GM18861 (cell line): Measurements from ENCODE around the gene ZNF628.

Experiments used
- ATAC-seq: cut with Tn5 transposase; IDR thresholded peaks from one replicate; pipeline ENCODE4 v1.9.1; 2021; ENCODE audit not compliant: unreplicated experiment

The ZNF628 gene

DNA sequence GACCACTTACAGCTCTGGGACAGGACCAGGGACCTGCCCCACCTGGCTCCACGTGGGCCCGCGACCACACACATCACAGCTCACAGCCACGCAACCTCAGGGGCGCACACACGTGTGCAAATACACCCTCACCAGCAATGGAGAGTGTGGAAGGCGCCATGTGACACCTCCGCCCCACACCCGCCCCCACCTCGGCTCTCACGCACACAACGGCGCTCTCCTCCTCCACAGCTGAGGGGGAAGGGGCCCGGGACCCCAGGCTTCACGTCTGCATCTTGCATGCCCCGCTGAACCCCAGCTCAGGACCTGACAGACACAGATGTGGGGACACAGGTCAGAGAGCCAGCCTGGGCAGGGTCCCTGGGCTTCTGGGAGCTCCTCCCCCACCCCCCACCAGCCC lies 26.9 kb upstream of the ZNF628 start:
- ATAC-seq = no peak

- no peak for ATAC-seq
These were observed 25.1 kb upstream of the ZNF628 start for GRCh38 chr19:55451163-55451964.

- ATAC-seq = no peak
These were observed 24.3 kb upstream of the ZNF628 start for GRCh38 chr19:55451965-55452748.

DNA sequence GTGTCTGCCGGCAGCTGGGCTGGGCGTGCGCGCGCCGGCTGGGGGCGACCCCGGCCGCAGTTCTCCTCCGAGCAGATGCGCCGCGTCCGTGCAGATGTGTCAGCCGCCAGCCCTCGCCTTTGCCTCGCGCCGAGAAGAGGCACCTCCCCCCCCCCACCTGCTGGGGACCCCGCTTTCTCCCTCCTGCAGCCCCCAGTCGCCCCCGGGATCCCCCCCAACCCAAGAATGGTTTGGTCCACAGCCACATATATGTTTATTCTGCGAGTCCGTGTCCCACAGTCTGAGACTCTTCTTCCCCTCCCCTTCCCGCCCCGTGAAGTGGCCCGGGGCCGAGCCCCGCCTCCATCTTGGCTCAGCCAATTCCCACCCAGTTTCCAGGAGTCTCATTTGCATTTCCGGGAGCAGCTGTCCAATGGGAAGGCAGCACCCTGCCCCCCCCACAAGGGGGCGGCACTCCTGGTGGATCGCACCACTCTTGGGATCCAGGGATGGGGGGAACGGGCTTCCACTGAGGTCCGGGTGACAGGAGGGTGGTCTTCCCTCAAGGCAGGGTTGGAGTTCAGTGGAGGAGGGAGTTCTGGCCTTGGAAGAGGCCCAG lies 23.6 kb upstream of the ZNF628 start:
- ATAC-seq = no peak

GRCh38 chr19:55453511-55454260 lies 22.7 kb upstream of the ZNF628 start:
- ATAC-seq = no peak

DNA sequence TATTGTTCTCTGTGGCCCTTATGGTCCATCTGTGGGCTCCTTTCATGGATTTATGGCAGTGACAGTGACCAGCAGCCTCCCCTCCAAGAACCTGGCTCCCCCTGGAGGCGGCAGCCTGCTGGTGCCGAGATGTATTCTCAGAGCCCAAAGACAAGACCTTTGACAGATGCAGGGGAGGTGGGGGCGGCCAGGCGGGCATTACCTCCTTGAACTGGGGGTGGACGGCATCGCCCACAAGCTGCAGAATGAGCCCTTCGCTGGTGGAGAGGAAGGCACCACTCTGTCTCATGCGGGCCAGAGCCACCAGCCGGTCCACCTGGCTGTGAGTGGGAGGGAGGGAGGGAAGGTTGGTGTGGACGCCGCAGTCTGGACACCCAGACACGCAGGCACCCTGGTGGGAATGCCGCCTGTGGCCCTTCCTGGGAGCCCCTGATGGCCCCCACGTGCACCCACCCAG lies 21.6 kb upstream of the ZNF628 start:
- no peak for ATAC-seq

DNA sequence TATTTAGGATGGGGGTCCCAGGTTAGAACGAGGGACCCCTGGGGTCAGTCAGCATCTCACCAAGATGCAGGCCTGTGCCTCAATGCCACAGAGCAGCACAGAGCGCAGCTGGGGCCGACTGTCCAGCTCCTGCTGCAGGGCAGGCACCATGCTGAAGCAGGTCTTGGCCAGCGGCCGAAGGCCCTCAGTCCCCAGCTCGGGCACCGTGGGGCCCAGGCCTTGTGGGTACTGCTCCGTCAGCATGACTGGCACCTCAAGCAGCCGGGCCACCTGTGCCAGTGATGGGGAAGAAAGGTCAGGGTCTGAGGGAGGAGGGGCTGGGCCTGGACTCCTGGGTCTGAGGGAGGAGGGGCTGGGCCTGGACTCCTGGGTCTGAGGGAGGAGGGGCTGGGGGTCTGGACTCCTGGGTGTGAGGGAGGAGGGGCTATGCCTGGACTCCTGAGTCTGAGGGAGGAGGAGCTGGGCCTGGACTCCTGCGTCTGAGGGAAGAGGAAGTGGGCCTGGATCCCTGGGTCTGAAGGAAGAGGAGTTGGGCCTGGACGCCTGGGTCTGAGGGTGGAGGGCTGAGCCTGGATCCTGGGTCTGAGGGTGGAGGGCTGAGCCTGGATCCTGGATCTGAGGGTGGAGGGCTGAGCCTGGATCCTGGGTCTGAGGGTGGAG lies 20.7 kb upstream of the ZNF628 start:
- ATAC-seq = no peak

- ATAC-seq = no peak
These were observed 20.1 kb upstream of the ZNF628 start for GRCh38 chr19:55456347-55456746.

DNA sequence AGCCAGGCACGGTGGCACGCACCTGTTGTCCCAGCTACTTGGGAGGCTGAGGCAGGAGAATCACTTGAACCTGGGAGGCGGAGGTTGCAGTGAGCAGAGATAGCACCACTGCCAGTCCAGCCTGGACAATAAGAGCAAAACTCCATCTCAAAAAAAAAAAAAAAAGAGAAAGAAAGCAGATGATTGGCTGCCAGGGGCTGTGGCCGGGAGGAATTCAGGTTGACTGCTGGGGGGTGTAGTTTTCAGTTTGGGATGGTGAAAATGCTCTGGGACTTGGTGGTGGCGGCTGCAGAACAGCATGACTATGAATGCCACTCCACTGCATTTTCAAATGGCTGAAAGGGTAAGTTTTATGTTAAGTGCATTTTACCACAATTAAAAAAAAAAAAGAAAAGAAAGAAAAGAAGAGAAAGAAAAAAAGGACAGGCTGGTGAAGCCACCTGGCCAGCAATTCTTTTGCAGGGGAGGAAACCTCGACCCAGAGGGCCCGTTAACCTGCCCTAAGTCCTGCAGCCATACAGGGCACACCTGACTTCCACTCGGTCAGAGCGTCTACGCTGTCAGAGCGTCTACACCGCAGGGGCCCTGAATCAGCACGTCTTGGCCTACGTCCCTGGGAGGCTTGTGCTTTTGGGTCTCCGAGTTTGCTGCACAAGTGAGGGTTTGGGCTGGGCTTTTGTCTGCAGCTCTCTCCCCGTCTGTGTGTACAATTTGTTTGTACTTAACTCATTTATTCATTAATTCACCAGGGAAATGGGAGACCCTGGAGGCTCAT lies 18.5 kb upstream of the ZNF628 start:
- no peak for ATAC-seq

- ATAC-seq = no peak
These were observed 16.9 kb upstream of the ZNF628 start for GRCh38 chr19:55459551-55459949.

DNA sequence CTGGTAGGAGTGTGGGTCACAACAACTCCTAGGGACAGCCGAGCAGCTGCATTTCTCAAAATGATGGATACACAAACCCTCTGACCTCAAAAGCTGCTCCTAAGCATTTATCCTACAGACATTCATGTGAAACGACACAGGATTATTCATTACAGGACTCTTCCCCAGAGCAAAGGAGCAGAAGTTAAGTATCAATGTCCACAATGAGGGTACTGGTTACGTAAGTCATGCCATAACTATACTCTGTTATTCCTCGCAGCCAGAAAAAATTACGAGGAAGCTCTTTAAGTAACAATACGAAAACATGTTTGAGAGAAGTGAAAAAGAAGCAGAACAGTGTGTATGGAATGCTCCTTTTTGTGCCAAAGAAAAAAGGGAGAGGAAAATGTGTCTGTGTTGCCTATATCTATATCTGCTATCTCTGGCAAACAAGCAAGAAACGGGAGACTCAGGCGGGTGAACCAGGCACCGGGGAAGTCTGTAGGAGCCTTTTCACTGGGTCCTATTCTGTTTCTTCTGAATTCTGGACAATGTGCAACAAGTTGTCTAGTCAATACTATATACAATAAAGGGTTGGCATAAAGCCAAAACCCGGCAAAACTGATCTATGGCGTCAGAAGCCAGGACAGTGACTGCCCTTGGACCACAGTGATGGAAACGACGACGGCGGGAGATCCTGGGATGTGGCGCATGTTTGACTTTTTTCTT lies 16.3 kb upstream of the ZNF628 start:
- no peak for ATAC-seq

DNA sequence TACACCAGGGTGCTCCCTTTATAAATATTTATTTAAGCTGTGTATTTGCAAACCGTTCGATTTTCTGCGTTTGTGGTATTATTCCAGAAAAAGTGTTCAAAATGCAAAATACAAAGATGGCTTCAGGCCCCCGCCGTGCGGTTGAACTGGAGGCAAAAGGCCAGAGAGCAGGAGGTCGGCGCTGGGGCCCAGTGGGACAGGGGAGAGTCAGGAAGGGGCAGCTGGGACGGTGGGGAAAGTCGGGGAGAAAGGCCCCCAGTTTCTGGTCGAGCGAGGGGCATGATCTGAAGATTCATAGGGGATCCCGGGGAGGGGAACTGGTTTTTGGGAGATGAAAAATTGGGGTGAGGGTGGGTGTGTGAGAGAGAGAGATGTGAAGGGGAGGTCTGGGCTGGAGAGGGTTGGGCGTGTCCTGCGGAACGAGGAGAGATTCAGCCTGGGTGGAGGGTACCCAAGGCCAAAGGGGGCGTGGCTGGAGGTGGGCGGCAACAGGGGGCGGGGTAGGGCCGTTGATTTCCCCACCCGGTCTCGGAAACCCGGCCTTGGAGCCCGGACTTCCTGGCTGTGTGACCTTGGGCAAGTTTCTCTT lies 15.7 kb upstream of the ZNF628 start:
- ATAC-seq = no peak

DNA sequence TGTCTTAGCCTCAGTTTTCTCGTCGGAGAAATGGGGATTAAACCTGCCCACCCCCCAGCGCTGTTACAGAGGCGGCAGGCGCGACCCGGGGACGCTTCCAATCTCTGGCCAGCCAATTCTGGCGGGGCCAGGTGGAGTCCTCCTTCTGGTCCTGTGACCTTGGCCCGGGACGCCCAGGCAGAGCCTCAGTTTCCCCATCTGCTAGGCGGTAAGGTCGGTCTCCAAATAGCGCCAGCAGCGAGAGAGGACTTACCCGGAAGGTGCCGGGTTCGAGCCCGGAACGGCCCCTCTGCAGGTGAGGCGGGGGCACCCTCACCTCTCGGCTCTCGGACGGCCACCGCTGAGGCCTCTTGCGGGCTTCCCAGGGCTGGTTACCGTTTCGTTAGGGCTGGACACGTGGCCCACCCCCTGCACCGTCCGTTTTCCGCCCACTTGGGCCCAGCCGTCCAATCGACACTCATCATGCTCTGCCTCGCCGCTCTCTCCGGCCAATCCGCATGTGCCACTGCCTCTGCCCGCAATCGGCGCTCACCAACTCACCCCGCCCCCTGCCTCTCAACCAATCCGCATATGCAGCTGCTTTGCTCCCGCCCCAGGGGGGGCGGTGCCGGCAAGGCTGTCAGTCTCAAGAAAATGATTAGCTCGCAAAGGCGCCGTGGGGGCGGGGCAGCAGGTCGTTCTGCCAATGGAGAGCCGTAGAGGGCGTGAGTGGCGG lies 15.0 kb upstream of the ZNF628 start, which contains the start of gene ISOC2:
Gene ISOC2, minus strand, starts transcription at position 384 of the 715 bp plus-strand sequence. CDS start 5,156 bp downstream, outside the sequence.
- ATAC-seq = peak; percentile 77

- ATAC-seq = no peak
These were observed 14.3 kb upstream of the ZNF628 start for GRCh38 chr19:55461974-55462626.

DNA sequence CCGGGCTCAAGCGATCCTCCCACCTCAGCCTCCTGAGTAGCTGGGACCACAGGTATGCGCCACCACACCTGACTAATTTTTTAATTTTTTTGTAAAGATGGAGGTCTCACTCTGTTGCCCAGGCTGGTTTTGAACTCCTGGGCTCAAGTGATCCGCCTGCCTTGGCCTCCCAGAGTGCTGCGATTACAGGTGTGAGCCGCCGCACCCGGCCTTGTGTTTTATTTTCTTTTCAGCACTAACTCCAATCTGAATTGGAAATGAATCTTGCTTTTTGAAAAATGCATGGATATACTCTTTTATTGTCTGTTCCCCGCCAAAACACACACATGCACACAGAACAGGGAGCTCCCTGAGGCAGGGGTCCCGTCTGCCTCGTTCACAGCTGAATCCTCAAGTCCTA lies 13.7 kb upstream of the ZNF628 start:
- no peak for ATAC-seq

GRCh38 chr19:55463583-55464031 lies 12.8 kb upstream of the ZNF628 start:
- no peak for ATAC-seq

DNA sequence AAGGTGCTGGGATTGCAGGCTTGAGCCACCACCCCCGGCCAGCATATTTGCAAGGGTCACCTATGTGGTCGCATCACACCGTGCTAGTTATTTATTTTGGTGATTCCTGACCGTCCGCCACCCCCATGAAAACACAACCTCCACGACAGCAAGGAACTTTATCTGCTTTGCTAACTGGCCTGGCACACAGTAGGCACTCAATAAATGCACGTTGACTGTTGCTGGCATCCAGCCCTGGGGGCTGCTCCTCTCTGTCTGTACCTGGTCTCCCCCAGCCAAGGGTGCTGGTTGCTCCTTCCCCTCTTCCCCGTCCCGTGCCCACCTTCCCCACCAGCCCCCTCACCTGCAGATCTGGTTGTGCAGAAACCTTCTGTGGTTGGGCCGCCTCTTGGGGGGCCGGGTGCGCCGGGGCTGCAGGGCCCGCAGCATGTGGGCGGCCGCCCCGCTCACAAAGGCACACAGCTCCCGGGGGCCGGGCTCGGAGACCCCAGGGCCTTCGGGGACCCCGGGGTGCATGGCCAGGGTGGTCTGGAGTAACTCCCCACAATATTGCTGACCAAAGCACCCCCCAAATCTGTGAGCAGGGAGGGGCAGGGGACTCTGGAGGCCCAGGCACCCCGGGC lies 12.3 kb upstream of the ZNF628 start:
- no peak for ATAC-seq
